IPS-NIHi7 (cell line): Measurements from ENCODE around the gene TOR4A.
"Not testable (repeated sequence)": the region's sequence is repeated elsewhere in the genome, so short reads cannot be mapped to it uniquely, and the experiment has no call there.

Source experiments
- DNase-seq: peaks from one replicate; pipeline ENCODE4 v3.0.0; 2012; ENCODE audit warnings: mixed read lengths; ENCODE audit errors: extremely low spot score

Gene TOR4A

DNA sequence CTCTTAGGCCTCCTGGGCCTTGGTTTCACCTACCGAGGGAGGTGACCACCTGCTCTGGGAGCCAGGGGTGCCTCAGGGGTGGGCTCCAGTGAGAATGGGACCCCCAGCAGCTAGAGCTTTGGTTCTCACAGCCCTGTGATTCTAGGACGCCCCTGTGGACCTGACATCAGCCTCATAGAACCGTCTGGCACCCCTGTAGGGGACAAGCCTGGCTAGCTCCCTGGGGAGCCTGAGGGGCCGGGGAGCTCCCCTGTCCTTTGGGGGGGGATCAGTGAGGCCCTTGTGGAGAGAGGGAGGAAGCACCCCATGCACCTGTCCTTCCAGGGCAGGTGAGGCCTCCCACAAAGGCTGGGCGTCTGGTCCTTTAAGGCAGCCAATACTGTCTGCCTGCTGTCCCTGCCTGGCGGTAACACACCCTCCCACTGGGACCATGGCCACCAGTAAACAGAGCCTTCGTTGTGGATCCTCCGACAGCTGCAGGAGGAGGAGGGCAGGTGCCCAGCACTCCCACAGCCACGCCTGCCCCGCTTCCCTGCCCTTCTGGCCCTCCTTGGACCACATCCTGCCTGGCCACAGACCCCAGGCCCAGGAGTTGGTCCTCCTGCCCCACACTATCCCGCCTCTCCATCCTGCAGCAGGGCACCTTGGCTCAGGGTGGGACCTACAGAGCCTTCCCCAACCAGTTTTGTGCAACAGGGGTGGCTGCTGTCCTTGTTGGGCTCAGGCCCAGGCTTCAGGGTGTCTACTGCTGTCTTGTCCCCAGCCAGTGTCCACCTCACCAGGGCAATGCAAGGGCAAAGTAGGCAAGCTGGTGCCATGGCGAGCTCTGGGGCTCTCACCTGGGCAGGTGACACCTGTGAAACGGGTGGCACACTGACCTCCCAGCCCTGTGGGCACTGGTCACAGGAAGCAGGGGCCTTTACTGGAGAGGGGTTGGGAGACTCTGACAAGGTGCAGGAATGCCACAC is 39.5 kb upstream of the TOR4A start:
- no peak for DNase-seq

DNA sequence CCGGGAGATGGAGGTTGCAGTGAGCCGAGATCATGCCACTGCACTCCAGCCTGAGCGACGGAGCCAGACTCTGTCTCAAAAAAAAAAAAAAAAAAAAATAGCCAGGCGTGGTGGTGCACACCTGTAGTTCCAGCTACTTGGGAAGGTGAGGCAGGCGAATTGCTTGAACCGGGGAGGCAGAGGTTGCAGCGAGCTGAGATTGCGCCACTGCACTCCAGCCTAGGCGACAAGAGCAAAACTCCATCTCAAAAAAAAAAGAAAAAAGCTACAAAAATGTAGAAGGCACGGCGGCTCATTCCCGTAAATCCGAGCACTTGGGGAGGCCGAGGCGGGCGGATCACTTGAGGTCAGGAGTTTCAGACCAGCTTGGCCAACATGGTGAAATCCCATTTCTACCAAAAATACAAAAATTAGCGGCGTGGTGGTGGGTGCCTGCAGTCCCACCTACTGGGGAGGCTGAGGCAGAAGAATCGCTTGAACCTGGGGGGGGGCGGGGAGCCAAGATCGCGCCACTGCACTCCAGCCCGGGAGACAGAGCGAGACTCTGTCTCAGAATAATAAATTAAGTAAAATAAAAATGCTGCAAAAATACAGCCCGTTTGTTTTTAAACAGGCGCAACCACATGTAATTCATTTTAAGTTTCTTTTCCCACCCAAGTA is 37.9 kb upstream of the TOR4A start:
- not testable (repeated sequence) for DNase-seq

DNA sequence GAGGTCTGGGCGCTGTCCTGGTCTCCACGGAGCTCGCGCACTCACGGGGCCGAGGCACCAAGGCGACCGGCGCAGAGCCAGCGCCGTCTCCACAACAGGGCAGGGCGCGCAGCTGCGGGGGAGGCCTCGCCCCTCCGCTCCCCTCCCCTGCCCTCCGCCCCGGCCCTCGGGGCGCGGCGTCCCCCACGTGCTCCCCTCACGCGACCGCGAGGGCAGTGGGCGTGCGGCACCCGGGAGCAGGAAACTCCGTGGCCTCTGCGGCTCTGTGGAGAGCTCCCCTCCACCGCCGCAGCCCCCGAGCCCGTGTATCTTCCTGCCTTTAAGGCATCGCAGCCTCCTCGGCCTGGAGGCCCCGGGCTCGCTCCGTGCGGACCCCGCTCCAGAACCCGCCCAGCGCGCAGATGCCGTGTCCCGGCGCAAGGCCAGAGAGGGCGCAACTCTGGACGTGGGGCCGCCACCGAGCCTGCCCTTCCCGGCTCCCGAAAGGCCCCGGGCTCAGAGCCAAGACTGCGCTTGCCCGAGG is 37.1 kb upstream of the TOR4A start:
- DNase-seq: no peak

DNA sequence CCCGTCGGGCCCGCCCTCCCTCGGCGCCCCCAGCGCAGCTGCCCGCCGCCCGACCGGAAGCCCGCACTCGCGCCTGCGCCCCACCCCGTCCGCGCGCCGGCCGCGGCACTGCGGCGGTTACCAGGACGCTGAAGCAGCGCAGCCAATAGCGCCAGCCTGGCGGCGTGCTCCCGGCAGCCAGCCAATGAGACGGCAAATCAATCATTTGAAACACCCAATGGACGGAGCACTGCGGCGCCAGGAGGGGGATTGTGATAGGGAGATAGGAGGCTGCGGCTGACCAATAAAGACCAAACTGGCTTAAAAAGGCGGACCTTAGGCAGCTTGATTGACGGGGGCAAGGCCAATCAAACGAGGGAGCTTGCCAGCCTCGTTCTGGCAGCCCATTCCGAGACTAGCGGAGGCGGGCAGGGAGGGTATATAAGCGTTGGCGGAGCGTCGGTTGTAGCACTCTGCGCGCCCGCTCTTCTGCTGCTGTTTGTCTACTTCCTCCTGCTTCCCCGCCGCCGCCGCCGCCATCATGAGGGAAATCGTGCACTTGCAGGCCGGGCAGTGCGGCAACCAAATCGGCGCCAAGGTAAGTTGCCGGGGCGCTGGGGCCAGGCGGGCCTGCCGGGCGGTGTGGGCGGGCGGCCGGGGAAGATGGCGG is 36.6 kb upstream of the TOR4A start, which contains the start of gene TUBB4B:
Gene TUBB4B, plus strand, starts transcription at position 447 of the 649 bp plus-strand sequence. Its CDS starts 74 bp downstream, at position 521.
- DNase-seq: peak; percentile 99

DNA sequence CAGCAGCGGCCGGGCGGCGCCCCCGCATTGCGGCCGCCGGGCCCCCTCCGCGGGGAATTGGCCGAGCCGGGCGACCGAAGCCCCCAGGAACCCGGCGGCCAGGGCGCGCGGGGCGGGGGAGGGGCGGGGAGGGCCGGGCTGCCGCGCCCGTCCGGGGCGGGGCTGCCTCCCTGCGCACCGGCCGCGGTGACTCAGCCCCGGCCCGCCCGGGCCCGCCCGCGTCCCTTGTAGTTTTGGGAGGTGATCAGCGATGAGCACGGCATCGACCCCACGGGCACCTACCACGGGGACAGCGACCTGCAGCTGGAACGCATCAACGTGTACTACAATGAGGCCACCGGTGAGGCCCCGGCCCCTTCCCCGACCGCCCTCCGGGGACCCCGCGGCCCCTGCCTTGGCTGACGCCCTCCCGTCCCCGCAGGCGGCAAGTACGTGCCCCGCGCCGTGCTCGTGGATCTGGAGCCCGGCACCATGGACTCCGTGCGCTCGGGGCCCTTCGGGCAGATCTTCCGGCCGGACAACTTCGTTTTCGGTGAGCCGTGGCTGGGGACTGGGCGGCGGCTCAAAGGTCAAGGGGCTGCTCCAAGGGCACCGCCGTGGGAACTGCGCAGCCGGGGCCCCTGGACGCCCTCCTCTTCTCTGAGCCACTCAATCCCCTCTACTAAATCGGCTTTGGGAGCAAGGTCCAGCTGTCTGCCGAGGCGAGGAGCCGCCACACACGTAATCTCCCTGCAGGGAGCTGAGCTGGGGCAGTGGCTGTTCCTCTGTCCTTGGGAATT is 35.8 kb upstream of the TOR4A start:
- no peak for DNase-seq

DNA sequence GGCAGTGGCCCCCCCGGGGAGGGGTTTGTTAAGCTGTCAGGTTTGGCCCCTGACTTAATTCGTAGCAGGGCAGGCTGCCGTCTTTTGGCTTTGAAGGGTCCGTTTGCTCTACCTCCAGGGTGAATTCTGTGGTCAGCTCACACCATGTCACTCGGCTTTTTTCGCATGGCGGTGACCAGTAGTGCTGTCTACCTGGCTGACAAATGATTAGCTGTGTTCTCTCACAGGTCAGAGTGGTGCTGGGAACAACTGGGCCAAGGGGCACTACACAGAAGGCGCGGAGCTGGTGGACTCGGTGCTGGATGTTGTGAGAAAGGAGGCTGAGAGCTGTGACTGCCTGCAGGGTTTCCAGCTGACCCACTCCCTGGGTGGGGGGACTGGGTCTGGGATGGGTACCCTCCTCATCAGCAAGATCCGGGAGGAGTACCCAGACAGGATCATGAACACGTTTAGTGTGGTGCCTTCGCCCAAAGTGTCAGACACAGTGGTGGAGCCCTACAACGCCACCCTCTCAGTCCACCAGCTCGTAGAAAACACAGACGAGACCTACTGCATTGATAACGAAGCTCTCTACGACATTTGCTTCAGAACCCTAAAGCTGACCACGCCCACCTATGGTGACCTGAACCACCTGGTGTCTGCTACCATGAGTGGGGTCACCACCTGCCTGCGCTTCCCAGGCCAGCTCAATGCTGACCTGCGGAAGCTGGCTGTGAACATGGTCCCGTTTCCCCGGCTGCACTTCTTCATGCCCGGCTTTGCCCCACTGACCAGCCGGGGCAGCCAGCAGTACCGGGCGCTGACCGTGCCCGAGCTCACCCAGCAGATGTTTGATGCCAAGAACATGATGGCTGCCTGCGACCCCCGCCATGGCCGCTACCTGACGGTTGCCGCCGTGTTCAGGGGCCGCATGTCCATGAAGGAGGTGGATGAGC is 35.0 kb upstream of the TOR4A start:
- no peak for DNase-seq

DNA sequence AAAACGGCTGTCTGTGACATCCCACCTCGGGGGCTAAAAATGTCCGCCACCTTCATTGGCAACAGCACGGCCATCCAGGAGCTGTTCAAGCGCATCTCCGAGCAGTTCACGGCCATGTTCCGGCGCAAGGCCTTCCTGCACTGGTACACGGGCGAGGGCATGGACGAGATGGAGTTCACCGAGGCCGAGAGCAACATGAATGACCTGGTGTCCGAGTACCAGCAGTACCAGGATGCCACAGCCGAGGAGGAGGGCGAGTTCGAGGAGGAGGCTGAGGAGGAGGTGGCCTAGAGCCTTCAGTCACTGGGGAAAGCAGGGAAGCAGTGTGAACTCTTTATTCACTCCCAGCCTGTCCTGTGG is 34.3 kb upstream of the TOR4A start:
- DNase-seq: not testable (repeated sequence)

DNA sequence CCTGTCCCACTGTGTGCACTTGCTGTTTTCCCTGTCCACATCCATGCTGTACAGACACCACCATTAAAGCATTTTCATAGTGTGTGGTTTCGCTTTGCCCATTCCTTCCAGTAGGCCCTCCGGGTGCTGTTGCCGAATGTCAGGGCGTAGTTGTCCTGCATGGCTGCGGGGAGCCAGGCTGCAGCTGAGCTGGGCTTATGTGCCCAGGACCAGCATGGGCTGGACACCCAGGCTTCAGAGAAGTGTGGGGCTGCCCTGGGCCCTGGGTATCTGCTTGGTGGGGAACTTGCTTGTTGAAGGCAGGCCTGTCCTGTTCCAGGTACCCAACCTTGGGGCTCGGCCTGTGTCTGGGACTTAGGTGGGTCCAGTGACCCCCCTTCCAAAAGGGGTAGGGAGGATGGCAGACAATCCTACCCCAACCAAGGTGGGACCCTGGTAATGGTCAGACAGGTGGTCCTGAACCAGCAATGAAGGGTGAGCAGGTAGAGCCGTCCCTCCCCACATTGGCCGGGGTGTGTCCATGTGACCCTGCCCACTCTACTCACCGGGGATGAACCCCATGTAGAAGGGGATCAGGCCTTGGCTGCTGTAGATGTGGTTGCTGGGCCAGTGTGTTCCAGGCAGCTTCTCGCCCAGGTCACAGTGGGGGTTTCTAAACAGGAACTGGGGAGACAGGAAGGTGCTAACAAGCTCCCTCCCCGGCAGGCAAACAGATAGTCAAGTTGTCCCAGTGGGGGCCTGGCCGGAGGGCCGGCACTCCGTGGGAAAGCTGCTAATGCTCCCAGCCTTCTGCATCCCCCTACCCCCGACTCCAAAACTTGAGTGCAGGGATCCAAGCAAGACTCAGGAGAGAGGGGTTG is 33.7 kb upstream of the TOR4A start:
- no peak for DNase-seq

DNA sequence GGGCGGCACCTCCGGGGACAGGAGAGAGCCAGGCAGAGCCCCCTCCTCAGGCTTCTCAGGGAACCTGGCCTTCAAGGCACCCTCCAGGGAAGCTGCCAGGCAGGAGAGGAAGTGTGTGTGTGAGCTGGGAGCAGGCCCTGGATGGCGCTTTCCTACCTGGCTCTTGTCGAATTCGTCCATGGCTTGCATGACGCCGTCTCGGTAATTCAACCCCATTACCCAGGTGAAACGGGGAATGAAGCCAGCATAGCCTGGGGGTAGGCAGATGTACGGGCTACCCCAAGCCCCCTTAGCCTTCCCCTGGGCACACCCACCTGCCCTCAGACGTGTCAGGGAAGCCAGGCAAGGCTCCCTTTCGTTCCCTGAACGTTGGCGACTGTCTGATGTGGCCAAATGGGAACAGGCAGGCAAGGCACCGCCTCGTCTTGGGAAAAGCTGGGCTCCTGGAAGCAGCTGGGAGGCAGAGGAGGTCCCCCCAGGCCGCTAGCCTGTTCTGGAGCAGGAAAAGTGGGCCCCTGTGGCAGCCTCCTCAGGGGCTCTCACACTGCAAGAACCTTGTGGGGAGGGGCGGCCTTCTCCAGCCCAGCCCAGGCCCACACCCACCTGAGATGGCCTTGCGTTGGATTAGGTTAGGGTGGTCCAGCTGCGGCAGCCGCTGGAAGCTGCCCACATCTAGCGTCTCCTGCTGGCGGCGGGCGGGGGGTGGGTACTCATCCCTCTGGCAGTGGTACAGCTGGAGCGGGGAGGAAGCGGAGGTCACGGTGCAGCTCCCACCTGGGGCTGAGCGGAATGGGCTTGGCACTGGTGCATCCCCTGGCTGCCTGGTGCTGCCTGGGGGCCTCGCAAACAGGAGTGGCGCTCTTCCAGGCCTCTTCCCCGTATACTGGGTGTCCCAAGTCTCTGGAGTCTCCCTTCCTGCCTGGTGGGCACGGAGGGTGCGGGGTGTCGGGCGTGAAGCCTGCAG is 32.8 kb upstream of the TOR4A start:
- DNase-seq: no peak

DNA sequence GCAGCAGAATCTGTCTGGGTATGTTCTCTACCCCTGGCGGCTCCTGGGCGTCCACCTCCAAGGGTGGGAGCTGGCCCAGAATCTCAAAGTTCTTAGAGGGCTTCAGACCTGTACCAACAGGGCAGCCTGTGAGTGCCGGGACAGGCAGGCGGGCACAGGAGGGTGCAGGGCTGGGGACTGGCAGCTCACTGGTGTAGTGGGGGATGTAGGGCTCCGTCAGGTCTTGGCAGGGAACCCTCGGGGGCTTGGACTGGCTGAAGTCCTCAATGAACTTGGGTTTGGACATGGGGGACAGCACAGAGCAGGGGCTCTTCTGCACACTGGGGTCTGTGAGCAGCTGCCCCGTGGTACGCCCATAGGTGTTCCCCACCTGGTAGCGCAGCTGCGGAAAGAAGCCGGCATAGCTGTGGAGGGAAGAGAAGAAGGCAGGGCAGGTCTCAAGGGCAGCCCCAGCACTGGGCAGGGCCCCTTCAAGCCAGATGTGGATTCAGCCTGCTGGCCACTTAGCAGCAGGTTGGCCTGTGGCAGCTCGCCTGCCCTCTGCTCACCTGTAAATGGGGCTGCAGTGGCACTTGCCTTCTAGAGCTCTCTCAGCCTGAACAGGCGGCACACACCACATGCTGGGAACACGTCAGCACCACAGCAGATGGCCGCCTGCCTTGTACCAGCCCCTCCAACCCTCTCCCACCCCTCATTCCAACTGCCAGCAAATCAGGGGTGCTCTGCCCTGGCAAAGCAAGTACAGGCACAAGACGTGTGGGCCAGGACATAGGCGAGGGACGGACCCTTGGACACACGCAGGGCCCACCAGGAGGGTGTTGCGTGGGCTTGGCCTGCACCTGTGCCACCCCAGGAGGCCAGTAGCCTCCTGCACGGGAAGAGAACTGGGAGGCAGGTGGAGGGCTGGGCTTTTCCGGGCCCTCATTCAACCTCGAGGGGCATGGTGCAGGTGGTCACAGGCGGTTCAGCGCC is 31.8 kb upstream of the TOR4A start:
- DNase-seq: no peak

DNA sequence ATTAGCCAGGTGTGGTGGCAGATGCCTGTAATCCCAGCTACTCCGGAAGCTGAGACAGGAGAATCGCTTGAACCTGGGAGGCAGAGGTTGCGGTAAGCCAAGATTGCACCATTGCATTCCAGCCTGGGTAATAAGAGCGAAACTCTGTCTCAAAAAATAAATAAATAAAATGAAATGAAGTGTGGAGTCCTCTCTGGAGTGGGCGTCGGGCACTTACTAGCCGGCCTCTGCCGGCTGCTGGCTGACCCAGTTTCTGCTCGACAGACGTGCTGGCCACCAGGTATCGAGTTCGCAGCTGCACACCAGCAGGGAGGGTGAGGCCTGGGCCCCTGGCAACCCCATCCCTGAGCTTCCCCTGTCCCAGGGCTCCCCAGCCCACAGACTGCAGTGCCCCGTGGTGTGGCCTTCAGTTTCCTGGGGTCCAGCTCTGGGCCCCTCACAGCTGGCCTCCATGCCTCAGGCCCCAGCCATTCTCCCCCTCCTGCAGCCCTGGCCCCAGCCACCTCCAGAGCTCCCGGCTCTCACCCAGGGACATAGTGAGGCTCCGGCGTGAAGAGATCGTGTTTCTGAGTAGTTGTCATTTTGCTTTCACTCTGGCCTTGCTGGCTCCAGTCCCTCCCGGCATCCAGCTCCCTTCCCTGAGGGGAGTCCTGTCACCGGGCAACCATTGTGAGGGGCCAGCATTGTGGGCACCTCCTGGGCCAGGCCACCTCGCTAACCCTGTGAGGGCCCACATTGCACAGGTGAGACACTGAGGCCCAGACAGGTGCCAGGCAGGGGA is 30.2 kb upstream of the TOR4A start:
- DNase-seq: no peak

DNA sequence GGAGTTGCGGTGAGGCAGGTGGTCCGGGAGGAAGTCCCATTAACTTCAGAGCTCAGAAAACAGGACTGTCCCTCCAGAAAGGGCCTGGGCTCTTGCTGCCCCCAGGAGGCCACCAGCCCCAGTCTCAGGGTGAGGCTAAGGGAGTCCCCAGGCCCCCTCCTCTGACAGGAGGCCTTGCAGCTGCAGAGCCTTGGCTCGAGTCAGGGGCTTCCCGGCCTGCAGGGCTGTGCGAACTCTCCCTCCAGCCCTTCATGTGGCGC is 29.7 kb upstream of the TOR4A start:
- no peak for DNase-seq

DNA sequence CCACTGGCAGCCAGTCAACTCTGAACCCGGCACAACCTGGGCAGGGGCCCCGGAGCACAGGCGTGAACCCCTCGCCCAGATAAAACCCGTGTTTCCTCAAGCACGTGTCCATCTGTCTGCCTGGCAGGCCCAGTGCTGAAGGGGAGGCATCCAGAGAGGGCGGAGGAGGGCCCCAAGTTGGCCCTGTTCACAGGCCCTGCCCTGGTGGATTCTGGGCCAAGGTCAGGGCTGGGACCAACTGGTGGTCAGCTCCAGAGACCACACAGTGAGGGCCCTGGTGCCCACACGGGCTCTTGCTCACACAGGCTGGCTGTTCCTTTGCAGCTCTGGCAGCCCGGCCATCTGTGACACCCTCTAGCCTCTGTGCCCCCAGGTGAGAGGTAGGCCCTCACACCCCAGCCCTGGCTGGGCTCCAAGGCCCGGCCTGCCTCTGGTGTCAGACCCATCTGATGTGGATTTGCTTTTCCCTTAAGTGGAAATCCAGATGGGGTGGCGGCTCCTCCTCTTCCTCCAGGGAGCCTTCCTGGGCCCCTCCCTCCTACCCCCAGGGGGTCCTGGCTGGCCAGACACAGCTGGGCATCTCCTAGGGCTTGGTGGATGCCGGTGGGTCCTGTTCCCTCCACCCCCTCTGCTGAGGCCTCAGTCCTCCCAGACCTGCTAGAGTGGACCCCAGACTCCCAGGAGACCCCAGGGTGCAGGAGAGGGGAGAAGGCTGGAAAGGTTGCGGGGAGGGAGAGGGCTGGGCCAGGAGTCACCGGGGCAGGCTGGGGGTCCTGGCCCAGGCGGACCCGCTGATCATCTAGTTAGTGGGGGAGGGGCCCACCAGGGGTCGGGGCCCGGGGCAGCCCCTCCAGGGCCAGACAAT is 27.0 kb upstream of the TOR4A start:
- no peak for DNase-seq

DNA sequence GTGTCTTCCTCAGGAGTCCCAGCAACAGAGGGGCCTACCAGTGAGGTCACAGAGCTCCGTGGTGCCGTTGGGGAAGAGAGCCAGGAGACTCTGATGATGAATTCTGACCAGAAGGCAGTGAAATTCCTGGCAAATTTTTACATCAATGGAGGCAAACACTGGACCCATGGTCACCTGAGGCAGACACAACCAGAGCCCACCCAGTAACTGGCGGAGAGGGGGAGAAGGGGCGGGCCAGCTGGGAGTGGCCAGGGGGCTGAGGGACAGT is 26.4 kb upstream of the TOR4A start, which contains the start of gene STPG3:
Gene STPG3, plus strand, starts transcription at position 93 of the 268 bp plus-strand sequence. Its CDS starts 1 bp downstream, at position 94.
- no peak for DNase-seq

DNA sequence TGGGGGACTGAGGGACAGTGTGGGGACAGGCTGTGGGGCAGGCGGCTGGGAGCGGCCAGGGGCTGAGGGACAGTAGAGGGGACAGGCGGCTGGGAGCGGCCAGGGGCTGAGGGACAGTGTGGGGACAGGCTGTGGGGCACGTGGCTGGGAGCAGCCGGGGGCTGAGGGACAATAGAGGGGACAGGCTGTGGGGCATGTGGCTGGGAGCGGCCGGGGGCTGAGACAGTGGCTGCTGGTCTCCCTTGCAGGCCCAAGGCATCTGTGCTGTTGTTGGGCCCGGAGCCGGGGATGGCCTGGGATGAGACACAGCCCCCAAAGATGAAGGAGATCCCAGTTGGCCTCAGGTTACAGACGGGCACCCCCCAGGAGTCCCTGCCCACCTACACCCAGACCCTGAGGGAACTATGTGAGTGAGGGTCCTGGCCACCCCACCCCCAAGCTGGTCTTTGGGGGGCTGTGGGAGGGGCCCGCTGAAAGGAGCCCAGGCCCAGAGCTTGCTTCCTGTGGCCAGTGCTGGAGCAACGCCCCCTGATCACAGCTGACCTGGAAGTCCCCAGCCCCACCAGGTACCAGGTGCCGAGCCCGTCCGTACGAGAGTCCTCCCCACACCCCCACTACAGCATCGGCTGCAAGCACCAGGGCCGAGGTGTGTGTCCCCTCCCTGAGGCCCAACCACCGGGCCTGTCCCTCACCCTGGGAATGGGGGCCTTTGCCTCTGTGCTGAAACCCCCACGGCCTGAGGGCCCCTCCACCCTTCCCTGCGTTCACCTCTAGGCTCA is 25.8 kb upstream of the TOR4A start:
- DNase-seq: no peak
